GM06990 (cell line): ENCODE data around the gene IL16.
A peak's percentile ranks its signal among the peaks of the same experiment; 100 is the strongest.

Experiments
- DNase-seq: peaks from one replicate; pipeline ENCODE4 v3.0.0-alpha.2; 2011; ENCODE audit not compliant: insufficient read length; ENCODE audit errors: extremely low read depth
- H3K27me3 ChIP-seq: replicated peaks from 2 replicates; pipeline ENCODE4 v1.6.0; 2011; ENCODE audit warnings: low read length; ENCODE audit not compliant: control insufficient read depth, insufficient read depth
- H3K36me3 ChIP-seq: 2 replicates; pipeline ENCODE4 v1.5.1; 2011; ENCODE audit warnings: low read length; ENCODE audit not compliant: control insufficient read depth, insufficient read depth
- H3K4me3 ChIP-seq: replicated peaks from 2 replicates; pipeline ENCODE4 v1.5.1; 2011; ENCODE audit warnings: low read depth, mild to moderate bottlenecking, control low read depth, low read length
- TF ChIP-seq, protein P1 (sequence below): IDR thresholded peaks from 2 replicates; pipeline ENCODE4 v1.5.1; 2011; ENCODE audit warnings: low read length, control low read depth, mild to moderate bottlenecking, inconsistent platforms; ENCODE audit not compliant: insufficient read depth, poor library complexity, severe bottlenecking

IL16 gene

DNA sequence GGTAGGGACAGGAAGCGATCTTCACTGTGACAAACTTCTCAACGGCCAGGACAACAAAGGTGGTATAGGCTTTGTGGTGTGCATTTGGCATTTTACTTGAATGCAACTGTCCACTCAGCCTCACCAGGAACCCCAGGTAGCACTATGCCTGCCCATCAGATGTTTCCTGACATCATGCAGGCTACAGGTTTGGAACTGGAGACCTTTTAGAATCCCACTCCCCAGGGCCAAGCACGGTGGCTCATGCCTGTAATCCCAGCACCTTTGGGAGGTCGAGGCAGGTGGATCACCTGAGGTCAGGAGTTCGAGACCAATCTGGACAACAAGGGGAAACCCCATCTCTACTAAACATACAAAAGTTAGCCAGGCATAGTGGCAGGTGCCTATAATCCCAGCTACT lies 117.7 kb downstream of the IL16 start:
- no peaks in the 10 kb centered on the region for H3K27me3 ChIP-seq
- no peak overlapping the region for H3K4me3 ChIP-seq
- DNase-seq, result no peak
- peaks cover 24% of the 10 kb centered on the region for H3K36me3 ChIP-seq
- TF ChIP-seq, protein P1, sequence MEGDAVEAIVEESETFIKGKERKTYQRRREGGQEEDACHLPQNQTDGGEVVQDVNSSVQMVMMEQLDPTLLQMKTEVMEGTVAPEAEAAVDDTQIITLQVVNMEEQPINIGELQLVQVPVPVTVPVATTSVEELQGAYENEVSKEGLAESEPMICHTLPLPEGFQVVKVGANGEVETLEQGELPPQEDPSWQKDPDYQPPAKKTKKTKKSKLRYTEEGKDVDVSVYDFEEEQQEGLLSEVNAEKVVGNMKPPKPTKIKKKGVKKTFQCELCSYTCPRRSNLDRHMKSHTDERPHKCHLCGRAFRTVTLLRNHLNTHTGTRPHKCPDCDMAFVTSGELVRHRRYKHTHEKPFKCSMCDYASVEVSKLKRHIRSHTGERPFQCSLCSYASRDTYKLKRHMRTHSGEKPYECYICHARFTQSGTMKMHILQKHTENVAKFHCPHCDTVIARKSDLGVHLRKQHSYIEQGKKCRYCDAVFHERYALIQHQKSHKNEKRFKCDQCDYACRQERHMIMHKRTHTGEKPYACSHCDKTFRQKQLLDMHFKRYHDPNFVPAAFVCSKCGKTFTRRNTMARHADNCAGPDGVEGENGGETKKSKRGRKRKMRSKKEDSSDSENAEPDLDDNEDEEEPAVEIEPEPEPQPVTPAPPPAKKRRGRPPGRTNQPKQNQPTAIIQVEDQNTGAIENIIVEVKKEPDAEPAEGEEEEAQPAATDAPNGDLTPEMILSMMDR, result no peak

DNA sequence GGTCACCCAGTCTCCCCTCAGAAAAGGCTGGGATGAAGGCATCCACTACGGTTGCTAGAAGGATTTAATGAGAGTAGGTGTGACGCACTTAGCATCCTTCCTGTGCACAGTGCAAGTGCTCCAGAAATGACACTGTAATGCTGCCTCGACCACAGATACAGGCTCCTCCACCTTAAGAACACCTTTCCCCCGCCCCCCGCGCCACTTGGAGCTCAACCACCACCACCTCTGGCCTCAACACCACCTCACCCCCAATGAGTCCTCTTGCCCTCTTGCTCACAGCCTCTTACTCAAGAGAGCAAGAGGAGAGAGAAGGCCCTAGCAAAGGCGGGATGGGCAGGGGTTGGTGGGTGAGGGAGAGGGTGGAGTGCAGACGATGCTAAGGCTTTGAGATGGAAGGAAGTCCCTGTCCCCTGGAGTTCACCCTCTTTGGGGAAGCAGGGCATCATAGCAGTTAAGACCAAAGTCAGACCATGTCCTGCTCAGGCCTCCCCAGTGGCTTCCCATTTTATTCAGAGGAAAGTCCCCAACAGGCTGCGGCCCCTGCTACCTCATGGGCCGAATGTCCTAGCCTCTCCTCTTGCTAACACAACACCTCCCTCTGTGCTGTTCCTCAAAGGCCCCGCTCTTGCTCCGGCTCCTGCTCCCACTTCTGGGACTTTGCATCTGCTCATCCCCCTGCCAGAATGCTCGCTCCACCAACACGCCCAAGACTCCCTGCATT lies 118.9 kb downstream of the IL16 start:
- H3K36me3 ChIP-seq, result peaks cover 26% of the 10 kb centered on the region
- H3K27me3 ChIP-seq, result no peaks in the 10 kb centered on the region
- TF ChIP-seq, protein P1, result no peak
- no peak overlapping the region for H3K4me3 ChIP-seq
- no peak for DNase-seq

DNA sequence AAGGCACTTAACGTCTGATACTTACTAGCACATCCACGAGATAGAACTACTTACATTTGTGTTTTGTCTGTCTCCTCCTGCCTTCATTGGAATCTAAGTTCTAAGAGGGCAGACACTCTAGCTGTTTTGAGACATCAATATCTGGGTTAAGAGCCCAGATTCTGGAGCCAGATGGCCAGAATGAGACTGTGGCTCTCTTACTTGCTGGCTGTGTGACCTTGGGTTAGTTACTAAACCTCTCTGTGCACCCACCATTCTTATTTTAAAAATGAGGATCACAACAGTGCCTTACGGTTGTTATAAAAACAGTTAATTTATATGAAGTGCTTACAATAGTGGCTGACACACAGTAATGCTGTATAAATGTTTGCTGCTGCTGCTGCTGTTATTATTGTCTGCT lies 119.6 kb downstream of the IL16 start:
- no peak for DNase-seq
- TF ChIP-seq, protein P1, result no peak
- no peaks in the 10 kb centered on the region for H3K27me3 ChIP-seq
- peaks cover 26% of the 10 kb centered on the region for H3K36me3 ChIP-seq
- no peak overlapping the region for H3K4me3 ChIP-seq

DNA sequence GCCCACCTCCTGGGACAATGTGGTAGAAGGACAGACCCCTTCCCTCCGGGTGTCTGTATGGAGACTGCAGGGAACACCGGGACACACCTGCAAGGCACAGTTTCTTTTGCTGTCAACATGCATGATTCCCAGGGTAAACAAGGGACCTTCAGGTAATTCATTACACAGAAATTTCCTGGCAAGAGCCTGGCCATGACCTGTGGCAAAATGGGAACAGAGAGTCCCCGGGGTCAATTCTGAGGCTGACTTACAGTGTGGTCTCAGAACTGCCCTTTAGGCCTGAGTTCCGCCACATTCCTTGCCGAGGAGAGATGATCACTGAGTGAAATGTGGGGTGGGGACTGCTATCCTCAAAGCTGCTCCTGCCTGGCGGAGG lies 121.0 kb downstream of the IL16 start:
- no peak for DNase-seq
- TF ChIP-seq, protein P1, result no peak
- H3K36me3 ChIP-seq, result peaks cover 25% of the 10 kb centered on the region
- H3K27me3 ChIP-seq, result no peaks in the 10 kb centered on the region
- no peak overlapping the region for H3K4me3 ChIP-seq

DNA sequence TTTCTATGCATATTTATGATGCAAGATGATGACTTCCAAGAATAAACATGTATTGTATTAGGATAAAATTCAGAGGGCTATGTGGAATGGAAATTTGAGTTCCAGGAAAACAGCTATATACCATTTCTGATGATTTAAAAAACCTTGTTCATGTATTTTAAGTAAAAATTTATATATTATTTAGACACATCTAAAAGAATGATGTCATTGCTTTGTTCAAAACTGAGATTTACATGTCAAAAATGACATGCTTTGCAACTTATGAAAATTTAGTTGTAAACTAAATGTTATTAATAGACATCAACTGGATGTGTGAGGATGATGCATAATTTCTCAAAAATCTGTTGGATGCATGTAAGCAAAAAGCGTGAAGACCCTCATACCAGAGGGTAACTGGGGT lies 125.0 kb downstream of the IL16 start:
- Histone ChIP-seq H3K36me3 (peaks cover 16% of the 10 kb centered on the region), H3K4me3 (no peak overlapping the region), H3K27me3 (no peaks in the 10 kb centered on the region)
- DNase-seq, result no peak
- TF ChIP-seq, protein P1, result no peak

DNA sequence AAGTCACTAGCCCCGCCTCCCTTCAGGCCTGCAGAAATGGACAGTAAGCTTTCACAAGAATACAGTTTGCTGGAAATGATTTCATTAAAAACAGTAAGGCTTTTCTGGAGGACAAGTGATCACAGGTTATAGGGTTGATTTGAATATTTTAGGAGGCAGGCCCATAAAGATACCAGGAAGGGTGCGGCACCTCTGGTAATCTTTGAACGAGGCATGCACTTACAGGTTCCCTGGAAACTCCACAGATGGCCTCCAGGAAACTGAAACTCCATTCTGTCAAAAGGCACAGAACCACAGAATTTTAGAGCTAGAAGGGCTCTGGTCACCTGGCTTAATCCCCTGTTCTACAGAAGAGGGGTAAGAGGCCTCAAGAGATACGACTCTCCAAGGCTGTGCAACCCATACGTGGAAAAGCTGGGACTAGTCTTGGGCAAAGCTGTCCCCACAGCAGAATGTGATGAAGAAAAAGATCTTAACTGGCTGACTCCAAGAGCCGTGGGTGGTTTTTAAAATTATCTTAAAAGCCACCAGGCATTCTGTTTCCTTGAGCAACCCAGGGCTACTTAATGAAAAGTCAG lies 126.1 kb downstream of the IL16 start:
- Histone ChIP-seq H3K4me3 (peak overlapping the region; percentile 95), H3K36me3 (peaks cover 15% of the 10 kb centered on the region)
- TF ChIP-seq, protein P1, result no peak

More for the DNA sequence above, 126.1 kb downstream of the IL16 start:
- no peak for DNase-seq
- H3K27me3 ChIP-seq, result no peaks in the 10 kb centered on the region
